Panc1 (cell line): ENCODE data around the gene TBC1D16. TPM values are rescaled to one million over a fixed set of nuclear protein-coding genes. Genes with fewer than 3 reads are reported as not detected.
A peak's percentile ranks its signal among the peaks of the same experiment; 100 is the strongest.

Source experiments
- ATAC-seq: fragments of 200-7000 bp; cut with Tn5 transposase; 2 replicates; pipeline ENCODE4 v1.9.1; 2020; ENCODE audit warnings: mild to moderate bottlenecking, moderate library complexity
- BruUV-seq: library from RNA; stranded (reverse); fragments of 400-500 nt; replicated peaks from 2 replicates; lab custom pipeline; 2021; lab: Mats Ljungman, UMichigan
- CTCF ChIA-PET: fragments of 300-600 bp; sonication (Branson Sonifier 250); formaldehyde crosslinking; loops from one replicate; lab custom pipeline; 2022; ENCODE audit warnings: antibody characterized with exemption; lab: Charles Lee
- POLR2A ChIA-PET: fragments of 300-600 bp; sonication (Branson Sonifier 250); formaldehyde crosslinking; loops from one replicate; lab custom pipeline; 2022; ENCODE audit warnings: antibody characterized with exemption; lab: Charles Lee
- DNase-seq: peaks from one replicate; pipeline ENCODE4 v3.0.0-alpha.2; 2010; ENCODE audit warnings: low read depth, low spot score
- H3K27ac ChIP-seq: 2 replicates; pipeline ENCODE4 v1.5.1; 2011; ENCODE audit warnings: mild to moderate bottlenecking, low read length, inconsistent platforms
- H3K27me3 ChIP-seq: fragments of 200-500 bp; sonication (Bioruptor generic); 2 replicates; pipeline ENCODE4 v1.6.0; 2014; ENCODE audit warnings: low read length, inconsistent platforms; ENCODE audit not compliant: control insufficient read depth, insufficient read depth
- H3K36me3 ChIP-seq: fragments of 200-500 bp; sonication (Bioruptor generic); 2 replicates; pipeline ENCODE4 v1.5.1; 2014; ENCODE audit warnings: inconsistent platforms, mild to moderate bottlenecking, low read length, moderate library complexity; ENCODE audit not compliant: control insufficient read depth, insufficient read depth
- H3K4me1 ChIP-seq: 2 replicates; pipeline ENCODE4 v1.5.1; 2011; ENCODE audit warnings: inconsistent platforms, mild to moderate bottlenecking, low read length, moderate library complexity; ENCODE audit not compliant: control insufficient read depth, insufficient read depth
- H3K4me3 ChIP-seq, 2 experiments: 2 replicates each; pipeline ENCODE4 v1.5.1; 2011 to 2012; ENCODE audit warnings: low read depth in 2 of 2, low read length in 2 of 2, mild to moderate bottlenecking in 2 of 2, inconsistent platforms in 1 of 2, moderate library complexity in 1 of 2
- H3K9me3 ChIP-seq: fragments of 200-500 bp; sonication (Bioruptor generic); 2 replicates; pipeline ENCODE4 v1.5.1; 2014; ENCODE audit warnings: low read depth, mild to moderate bottlenecking, inconsistent platforms, low read length, moderate library complexity; ENCODE audit not compliant: control insufficient read depth, insufficient read depth
- POLR2AphosphoS5 ChIP-seq: IDR thresholded peaks from 2 replicates; pipeline ENCODE4 v1.6.1; 2012; ENCODE audit warnings: mild to moderate bottlenecking, low read depth, low read length, moderate library complexity
- SIN3A ChIP-seq: IDR thresholded peaks from 2 replicates; pipeline ENCODE4 v1.6.1; 2012; ENCODE audit warnings: low read depth, mild to moderate bottlenecking, low read length, moderate library complexity, borderline replicate concordance; ENCODE audit not compliant: insufficient read depth
- TCF7L2 ChIP-seq: IDR thresholded peaks from 2 replicates; pipeline ENCODE4 v1.6.1; 2011; ENCODE audit warnings: mild to moderate bottlenecking, low read depth, low read length, inconsistent platforms
- in situ Hi-C: cut with HindIII; loops from 2 replicates; pipeline ENCODE4 v1.10.0; 2016; ENCODE audit warnings: low sequenced_read_pairs, low pct_unique_long_range_greater_than_20kb
- intact Hi-C: fragments of 100-400 bp; cut with micrococcal nuclease; formaldehyde crosslinking; loops from one replicate; pipeline ENCODE4 v1.10.0; 2022; ENCODE audit not compliant: unreplicated experiment
- total RNA-seq: library from RNA; stranded (reverse); gene quantifications from one replicate; pipeline ENCODE4 v1.2.1, GENCODE V29; 2021; ENCODE audit not compliant: unreplicated experiment
- TF ChIP-seq, protein P1 (sequence below), 2 experiments: IDR thresholded peaks; 2 replicates each; pipeline ENCODE4 v1.6.1; 2011 to 2012; ENCODE audit warnings: low read depth in 2 of 2, control low read depth in 1 of 2, low read length in 1 of 2, mild to moderate bottlenecking in 1 of 2, moderate library complexity in 1 of 2; ENCODE audit not compliant: insufficient read depth in 1 of 2
- TF ChIP-seq, protein P2 (sequence below): fragments of 450-650 bp; IDR thresholded peaks from 2 replicates; pipeline ENCODE4 v1.5.1; 2017; ENCODE audit warnings: mild to moderate bottlenecking

Gene TBC1D16
- total RNA-seq, 1 experiment from 2014 or later = 41.6 TPM

DNA sequence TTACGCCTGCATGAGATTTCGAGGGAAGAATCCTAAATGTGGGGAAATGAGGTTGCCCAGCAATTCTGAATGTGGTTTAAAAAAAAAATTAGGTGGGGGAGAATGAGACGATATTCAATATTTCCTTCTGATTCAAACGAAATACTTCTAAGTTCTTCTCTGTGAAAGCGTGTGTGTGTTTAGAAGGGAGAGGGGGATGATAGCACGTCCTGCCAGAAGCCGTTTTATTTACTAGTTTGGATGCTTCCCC lies 47.8 kb downstream of the TBC1D16 start:
- POLR2A ChIA-PET = no interaction called here
- no peaks in the 10 kb centered on the region for H3K36me3 ChIP-seq
- in situ Hi-C loops = loop anchor here (25.0 kb wide), 2 partner anchors 126 to 201 kb away; partner anchors contain the start of genes CBX2 and CBX8
- BruUV-seq = no TSS peak
- no peak for DNase-seq
- ATAC-seq = peak; percentile 7; the same call in 1 of the 2 replicates
- CTCF ChIA-PET = interaction anchor here (0.7 to 1.2 kb wide), 2 partner anchors 114 to 142 kb away, joined by 3 to 12 read pairs; partner anchors contain the start of gene GAA
- H3K27me3 ChIP-seq = no peaks in the 10 kb centered on the region
- H3K4me1 ChIP-seq = peaks cover 74% of the 10 kb centered on the region
- peak overlapping the region; percentile 16 to 51 for H3K4me3 ChIP-seq
- no peak for TF ChIP-seq TCF7L2
- no peak for TF ChIP-seq POLR2AphosphoS5
- TF ChIP-seq, protein P1, sequence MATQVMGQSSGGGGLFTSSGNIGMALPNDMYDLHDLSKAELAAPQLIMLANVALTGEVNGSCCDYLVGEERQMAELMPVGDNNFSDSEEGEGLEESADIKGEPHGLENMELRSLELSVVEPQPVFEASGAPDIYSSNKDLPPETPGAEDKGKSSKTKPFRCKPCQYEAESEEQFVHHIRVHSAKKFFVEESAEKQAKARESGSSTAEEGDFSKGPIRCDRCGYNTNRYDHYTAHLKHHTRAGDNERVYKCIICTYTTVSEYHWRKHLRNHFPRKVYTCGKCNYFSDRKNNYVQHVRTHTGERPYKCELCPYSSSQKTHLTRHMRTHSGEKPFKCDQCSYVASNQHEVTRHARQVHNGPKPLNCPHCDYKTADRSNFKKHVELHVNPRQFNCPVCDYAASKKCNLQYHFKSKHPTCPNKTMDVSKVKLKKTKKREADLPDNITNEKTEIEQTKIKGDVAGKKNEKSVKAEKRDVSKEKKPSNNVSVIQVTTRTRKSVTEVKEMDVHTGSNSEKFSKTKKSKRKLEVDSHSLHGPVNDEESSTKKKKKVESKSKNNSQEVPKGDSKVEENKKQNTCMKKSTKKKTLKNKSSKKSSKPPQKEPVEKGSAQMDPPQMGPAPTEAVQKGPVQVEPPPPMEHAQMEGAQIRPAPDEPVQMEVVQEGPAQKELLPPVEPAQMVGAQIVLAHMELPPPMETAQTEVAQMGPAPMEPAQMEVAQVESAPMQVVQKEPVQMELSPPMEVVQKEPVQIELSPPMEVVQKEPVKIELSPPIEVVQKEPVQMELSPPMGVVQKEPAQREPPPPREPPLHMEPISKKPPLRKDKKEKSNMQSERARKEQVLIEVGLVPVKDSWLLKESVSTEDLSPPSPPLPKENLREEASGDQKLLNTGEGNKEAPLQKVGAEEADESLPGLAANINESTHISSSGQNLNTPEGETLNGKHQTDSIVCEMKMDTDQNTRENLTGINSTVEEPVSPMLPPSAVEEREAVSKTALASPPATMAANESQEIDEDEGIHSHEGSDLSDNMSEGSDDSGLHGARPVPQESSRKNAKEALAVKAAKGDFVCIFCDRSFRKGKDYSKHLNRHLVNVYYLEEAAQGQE (IDR thresholded peaks at IDR 0.05; ENCODE audit: insufficient read depth in 1 of 2, low read depth in 2 of 2, low read length in 1 of 2) = no peak
- TF ChIP-seq, protein P2, sequence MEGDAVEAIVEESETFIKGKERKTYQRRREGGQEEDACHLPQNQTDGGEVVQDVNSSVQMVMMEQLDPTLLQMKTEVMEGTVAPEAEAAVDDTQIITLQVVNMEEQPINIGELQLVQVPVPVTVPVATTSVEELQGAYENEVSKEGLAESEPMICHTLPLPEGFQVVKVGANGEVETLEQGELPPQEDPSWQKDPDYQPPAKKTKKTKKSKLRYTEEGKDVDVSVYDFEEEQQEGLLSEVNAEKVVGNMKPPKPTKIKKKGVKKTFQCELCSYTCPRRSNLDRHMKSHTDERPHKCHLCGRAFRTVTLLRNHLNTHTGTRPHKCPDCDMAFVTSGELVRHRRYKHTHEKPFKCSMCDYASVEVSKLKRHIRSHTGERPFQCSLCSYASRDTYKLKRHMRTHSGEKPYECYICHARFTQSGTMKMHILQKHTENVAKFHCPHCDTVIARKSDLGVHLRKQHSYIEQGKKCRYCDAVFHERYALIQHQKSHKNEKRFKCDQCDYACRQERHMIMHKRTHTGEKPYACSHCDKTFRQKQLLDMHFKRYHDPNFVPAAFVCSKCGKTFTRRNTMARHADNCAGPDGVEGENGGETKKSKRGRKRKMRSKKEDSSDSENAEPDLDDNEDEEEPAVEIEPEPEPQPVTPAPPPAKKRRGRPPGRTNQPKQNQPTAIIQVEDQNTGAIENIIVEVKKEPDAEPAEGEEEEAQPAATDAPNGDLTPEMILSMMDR = no peak
- TF ChIP-seq SIN3A = no peak
- H3K9me3 ChIP-seq = no peaks in the 10 kb centered on the region
- peak overlapping the region; percentile 90 for H3K27ac ChIP-seq
- intact Hi-C loops = loop anchor here (5.0 kb wide), 1 partner anchor 151 kb away; the partner anchor contains the start of gene CBX4

DNA sequence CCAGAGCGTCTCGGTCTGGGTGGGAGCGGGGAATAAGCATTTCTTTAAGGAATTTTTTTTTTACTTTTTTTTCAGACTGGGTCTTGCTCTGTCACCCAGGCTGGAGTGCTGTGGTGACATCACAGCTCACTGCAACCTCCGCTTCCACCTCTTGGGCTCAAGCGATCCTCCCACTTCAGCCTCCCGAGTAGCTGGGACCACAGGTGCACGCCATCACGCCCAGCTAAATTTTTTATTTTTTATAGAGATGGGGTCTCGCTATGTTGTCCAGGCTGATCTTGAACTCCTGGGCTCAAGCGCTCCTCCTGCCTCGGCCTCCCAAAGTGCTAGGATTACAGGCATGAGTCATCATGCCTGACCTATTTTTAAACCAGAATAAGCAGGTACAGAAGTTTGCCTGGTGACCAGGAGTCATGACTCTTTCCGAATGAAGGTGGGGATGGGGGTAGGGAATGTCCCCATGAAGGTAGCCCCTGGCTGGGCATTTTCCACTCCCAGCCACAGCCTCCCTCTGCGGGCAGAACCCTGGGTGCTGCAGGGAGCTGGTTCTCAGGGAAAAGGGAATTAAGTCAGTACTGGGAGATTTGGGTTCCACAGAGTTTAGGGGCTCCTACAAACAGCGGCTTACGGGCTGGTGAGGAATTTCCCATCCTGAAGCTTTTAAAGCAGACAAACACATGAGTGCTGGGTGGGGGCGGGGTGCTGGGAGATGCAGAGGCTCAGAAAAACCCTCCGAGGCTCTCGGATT lies 48.3 kb downstream of the TBC1D16 start:
- no peak for DNase-seq
- TF ChIP-seq SIN3A (no peak), POLR2AphosphoS5 (no peak), TCF7L2 (no peak)
- TF ChIP-seq, protein P2 = no peak
- TF ChIP-seq, protein P1 (IDR thresholded peaks at IDR 0.05; ENCODE audit: insufficient read depth in 1 of 2, low read depth in 2 of 2, low read length in 1 of 2) = no peak
- no peaks in the 10 kb centered on the region for H3K27me3 ChIP-seq
- intact Hi-C loops (loop anchor here (5.0 kb wide), 1 partner anchor 150 kb away; the partner anchor contains the start of gene CBX4), in situ Hi-C loops (loop anchor here (25.0 kb wide), 2 partner anchors 125 to 200 kb away; partner anchors contain the start of genes CBX2 and CBX8)
- no peaks in the 10 kb centered on the region for H3K9me3 ChIP-seq
- no peaks in the 10 kb centered on the region for H3K36me3 ChIP-seq
- BruUV-seq = no TSS peak
- CTCF ChIA-PET = interaction anchor here (0.7 to 1.2 kb wide), 2 partner anchors 114 to 142 kb away, joined by 3 to 12 read pairs; partner anchors contain the start of gene GAA
- POLR2A ChIA-PET = no interaction called here
- peak overlapping the region; percentile 16 to 51 for H3K4me3 ChIP-seq
- peak overlapping the region; percentile 90 for H3K27ac ChIP-seq
- no peak for ATAC-seq
- H3K4me1 ChIP-seq = peaks cover 69% of the 10 kb centered on the region
